HG03025 (cell line): Measurements from ENCODE around the gene DNASE2.

Experiments used
- ATAC-seq: cut with Tn5 transposase; IDR thresholded peaks from one replicate; pipeline ENCODE4 v1.9.1; 2021; ENCODE audit warnings: mild to moderate bottlenecking, moderate library complexity; ENCODE audit not compliant: unreplicated experiment, low FRiP score

Gene DNASE2

GRCh38 chr19:12886969-12887747, 5.9 kb upstream of the DNASE2 start, which contains the start of gene KLF1:
Gene KLF1, minus strand, starts transcription at chr19:12887201. Its CDS starts 61 bp downstream, at chr19:12887140.
- ATAC-seq = no peak

GRCh38 chr19:12886651-12886968, 5.4 kb upstream of the DNASE2 start:
- no peak for ATAC-seq

- no peak for ATAC-seq
Observed at GRCh38 chr19:12885749-12886650, 4.8 kb upstream of the DNASE2 start.

DNA sequence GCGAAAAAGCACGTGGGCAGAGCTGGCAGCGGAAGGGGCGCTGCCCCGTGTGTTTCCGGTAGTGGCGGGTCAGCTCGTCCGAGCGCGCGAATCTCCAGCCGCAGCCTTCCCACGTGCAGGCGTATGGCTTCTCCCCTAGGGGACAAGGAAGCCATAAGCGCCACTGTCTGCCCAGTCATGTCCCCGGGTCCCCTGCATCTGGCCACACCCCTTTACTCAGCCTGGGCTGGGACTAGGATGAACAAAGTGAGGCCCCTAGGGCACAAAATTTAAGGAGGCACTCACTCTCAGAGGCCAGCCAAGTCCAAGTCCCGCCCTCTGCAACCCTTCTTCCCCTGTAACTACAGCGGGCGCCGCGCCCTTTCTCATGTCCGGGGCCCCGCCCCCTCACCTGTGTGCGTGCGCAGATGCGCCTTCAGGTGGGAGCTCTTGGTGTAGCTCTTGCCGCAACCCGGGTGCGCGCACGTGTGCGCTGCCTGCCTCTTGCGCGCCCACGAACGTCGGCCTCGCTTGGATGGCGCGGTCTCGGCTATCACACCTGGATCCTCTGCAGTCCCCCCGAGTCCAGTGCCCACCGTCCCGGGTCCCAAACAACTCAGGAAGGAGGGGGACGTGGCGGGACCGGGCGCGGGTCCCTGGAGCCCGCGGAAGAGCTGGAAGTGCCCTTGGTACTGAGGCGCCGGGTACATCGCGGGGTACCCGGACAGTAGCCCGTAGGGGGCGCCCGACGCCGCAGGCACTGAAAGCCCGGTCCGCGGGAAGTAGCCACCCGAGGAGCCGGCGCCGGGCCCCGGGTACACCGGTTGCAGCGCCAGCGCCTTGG, 3.9 kb upstream of the DNASE2 start:
- no peak for ATAC-seq

DNA sequence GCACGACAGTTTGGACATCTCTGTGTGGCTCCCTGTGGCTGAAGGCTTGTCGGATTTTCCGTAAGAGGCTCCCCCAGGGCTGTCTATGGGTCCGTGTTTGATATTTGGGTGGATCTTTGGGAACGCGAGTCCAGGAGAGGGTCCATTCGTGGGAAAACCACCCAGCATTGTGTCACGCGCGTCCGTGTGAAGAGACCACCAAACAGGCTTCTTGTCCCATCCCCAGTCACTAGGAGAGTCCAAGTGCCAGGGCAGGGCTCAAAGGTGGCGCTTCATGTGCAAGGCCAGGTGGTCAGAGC, 3.3 kb upstream of the DNASE2 start:
- ATAC-seq = no peak

DNA sequence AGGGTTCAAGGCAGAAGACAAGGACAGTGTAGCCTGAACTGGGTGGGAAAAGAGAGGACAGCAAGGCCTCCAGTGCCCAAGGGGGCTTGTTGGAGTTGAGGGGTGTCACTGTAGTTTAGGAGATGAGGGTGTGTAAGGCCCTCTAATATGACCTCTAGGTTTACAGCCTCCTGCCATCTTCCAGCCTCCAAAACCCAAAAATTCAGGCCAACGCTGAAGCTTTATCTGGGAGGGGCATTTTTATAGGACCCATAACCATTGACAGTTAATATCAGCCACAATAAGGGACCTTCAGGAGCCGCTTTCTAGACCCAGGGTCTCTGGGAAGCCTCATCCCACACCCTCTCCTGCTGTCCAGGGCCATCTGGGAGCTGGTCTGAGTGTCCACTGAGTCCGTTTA, 3.0 kb upstream of the DNASE2 start:
- ATAC-seq = no peak

GRCh38 chr19:12882589-12882988, 1.3 kb upstream of the DNASE2 start:
- no peak for ATAC-seq

- no peak for ATAC-seq
Observed at GRCh38 chr19:12880551-12881171, 588 bp downstream of the DNASE2 start.

GRCh38 chr19:12875086-12875485, 6.2 kb downstream of the DNASE2 start:
- no peak for ATAC-seq

- ATAC-seq = no peak
Observed at GRCh38 chr19:12873891-12874745, 7.1 kb downstream of the DNASE2 start.

DNA sequence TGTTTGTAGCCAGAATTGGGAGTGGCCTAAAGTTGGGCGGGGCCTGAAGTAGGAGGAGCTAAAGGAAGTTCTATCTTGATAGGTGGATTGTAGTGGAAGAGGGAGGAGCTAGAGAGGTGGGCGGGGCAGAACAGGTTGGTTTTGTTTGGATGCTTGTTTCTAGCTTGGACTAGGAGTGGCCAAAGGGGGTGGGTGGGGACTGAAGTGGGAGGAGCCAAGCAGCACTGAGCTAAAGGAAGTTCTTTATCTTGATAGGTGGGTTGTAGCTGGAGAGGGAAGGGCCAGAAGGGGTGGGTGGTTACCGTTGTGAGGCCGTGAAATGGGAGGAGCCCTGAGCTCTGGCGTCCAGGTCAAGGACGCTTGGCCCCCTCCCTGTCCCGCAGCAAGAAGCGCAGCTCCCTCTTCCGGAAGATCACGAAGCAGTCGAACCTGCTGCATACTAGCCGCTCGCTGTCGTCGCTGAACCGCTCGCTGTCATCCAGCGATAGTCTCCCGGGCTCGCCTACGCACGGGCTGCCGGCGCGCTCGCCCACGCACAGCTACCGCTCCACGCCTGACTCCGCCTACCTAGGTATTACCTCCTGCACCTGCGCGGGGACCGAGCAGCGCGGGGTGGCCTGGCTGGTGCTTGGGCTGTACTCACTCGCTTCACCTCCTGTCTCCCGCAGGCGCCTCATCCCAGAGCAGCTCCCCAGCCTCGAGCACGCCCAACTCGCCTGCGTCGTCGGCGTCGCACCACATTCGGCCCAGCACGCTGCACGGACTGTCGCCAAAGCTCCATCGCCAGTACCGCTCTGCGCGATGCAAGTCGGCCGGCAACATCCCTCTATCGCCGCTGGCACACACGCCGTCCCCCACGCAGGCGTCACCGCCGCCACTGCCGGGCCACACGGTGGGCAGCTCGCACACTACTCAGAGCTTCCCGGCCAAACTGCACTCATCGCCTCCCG, 8.0 kb downstream of the DNASE2 start:
- no peak for ATAC-seq

GRCh38 chr19:12872255-12872654, 9.0 kb downstream of the DNASE2 start:
- ATAC-seq = no peak

DNA sequence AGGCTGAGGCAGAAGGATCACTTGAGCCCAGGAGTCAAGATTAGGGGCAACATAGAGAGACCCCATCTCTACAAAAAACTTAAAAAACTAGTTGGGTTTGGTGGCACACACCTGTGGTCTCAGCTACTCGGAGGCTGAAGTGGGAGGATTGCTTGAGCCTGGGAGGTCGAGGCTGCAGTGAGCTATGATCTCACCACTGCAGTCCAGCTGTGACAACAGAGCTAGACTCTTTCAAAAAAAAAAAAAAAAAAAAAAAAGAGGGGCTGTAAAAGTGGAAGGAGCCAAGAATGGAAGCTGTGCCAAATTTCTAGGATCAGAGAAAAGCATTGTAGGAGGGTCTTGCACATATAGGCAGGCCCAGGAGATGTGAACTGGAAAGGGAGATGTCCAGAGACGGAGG, 9.6 kb downstream of the DNASE2 start:
- ATAC-seq = no peak

GRCh38 chr19:12868540-12869112, 12.6 kb downstream of the DNASE2 start:
- ATAC-seq = no peak

- ATAC-seq = no peak
Observed at GRCh38 chr19:12867120-12868099, 13.8 kb downstream of the DNASE2 start.

- ATAC-seq = no peak
Observed at GRCh38 chr19:12866416-12867119, 14.7 kb downstream of the DNASE2 start.
